ENCODE data around the gene BASP1.
"Not testable (repeated sequence)": the region's sequence is repeated elsewhere in the genome, so short reads cannot be mapped to it uniquely, and the experiment has no call there.

BASP1 gene

GRCh38 chr5:17319095-17319494, 101.7 kb downstream of the BASP1 start:
- not testable (repeated sequence) for DNase-seq (ENCODE audit: low spot score)

GRCh38 chr5:17325770-17326599, 108.6 kb downstream of the BASP1 start:
- no peak for DNase-seq (ENCODE audit: low spot score)
